Measurements from ENCODE around the gene CYTH4. TPM values are rescaled to one million over a fixed set of nuclear protein-coding genes. Genes with fewer than 3 reads are reported as not detected.

The CYTH4 gene, protein sequence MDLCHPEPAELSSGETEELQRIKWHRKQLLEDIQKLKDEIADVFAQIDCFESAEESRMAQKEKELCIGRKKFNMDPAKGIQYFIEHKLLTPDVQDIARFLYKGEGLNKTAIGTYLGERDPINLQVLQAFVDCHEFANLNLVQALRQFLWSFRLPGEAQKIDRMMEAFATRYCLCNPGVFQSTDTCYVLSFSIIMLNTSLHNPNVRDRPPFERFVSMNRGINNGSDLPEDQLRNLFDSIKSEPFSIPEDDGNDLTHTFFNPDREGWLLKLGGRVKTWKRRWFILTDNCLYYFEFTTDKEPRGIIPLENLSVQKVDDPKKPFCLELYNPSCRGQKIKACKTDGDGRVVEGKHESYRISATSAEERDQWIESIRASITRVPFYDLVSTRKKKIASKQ
- total RNA-seq: 10 to 100 TPM; 16.3 to 16.4 TPM

- ChIA-PET POLR2A (interaction anchor here (0.6 to 1.5 kb wide), 2 partner anchors 20 to 39 kb away, joined by 3 to 4 read pairs; no protein-coding TSS in a partner anchor), CTCF (interaction anchor here (1.1 to 2.4 kb wide), 2 partner anchors 9 to 11 kb away, joined by 3 to 7 read pairs; no protein-coding TSS in a partner anchor)
Measured at GRCh38 chr22:37282385-37282677, at the start of gene CYTH4. CYTH4 (plus strand) TSS chr22:37282508; CDS start chr22:37282570, 62 bp downstream.

GRCh38 chr22:37233371-37233750, 48.9 kb upstream of the CYTH4 start:
- CTCF ChIA-PET: interaction anchor here (1.2 to 6.8 kb wide), 3 partner anchors 10 to 34 kb away, joined by 3 to 74 read pairs (median 5); partner anchors contain the start of gene RAC2

GRCh38 chr22:37233751-37234631, 48.3 kb upstream of the CYTH4 start:
- ChIA-PET CTCF (interaction anchor here (1.2 to 6.8 kb wide), 3 partner anchors 9 to 35 kb away, joined by 3 to 74 read pairs (median 5); partner anchors contain the start of gene RAC2), POLR2A (interaction anchor here (0.8 to 6.3 kb wide), 3 partner anchors 7 to 43 kb away, joined by 4 to 142 read pairs (median 4); partner anchors contain the start of gene RAC2)

More at GRCh38 chr22:37233371-37233750, 48.9 kb upstream of the CYTH4 start:
- POLR2A ChIA-PET: interaction anchor here (0.6 to 6.3 kb wide), 3 partner anchors 8 to 705 kb away, joined by 3 to 142 read pairs (median 4); partner anchors contain the start of gene RAC2

GRCh38 chr22:37234736-37235711, 47.3 kb upstream of the CYTH4 start:
- ChIA-PET CTCF (interaction anchor here (1.2 to 6.8 kb wide), 3 partner anchors 8 to 36 kb away, joined by 3 to 74 read pairs (median 5); partner anchors contain the start of gene RAC2), POLR2A (interaction anchor here (1.2 kb wide), 1 partner anchor 9 kb away, joined by 4 read pairs; no protein-coding TSS in a partner anchor)

GRCh38 chr22:37235897-37236607, 46.3 kb upstream of the CYTH4 start:
- ChIA-PET POLR2A (no interaction called here), CTCF (interaction anchor here (1.0 kb wide), 1 partner anchor 25 kb away, joined by 3 read pairs; no protein-coding TSS in a partner anchor)

DNA sequence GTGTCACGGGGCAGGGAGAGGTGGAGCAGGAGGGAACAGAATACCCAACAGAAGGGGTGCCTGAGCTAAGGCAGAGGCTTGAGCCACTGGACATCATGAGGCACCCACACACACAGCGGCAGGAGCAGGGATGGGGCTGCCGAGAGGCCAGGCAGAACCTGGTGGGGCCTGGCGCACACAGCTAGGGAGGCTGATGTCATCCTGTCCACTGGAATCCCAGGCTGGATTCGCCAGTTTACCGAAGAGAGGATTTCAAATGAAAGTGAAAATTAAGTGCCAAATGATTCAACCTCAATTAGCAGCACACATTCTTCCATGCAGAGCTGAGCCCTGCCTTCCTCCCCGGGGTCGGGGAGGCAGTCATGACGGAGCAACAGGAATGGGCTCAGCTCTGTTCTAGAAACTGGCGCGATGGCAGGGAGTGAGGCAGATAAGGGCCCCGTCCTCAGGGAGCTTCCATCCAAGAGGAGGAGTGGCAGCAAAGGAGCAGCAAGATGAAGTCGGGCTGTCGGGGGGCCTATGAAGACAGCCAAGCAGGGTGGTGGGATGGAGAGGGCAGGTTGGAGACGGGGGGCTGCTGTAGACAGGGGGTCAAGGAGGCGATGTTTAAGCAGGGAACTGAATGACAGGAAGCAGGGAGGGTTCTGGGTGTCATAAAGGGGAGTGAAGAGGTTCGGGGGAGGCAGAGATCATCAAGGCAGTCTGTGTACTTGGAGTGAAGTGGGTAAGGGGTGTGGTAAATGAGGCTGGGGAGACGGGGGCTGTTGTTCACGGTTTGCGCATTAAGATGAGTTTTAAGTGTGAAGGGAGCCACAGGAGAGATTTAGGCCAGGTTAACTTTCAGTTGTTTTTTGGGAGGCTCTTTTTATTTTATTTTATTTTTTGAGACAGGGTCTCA, 44.7 kb upstream of the CYTH4 start:
- POLR2A ChIA-PET: interaction anchor here (1.0 to 8.6 kb wide), 4 partner anchors 7 to 38 kb away, joined by 3 to 142 read pairs (median 8); no protein-coding TSS in a partner anchor
- CTCF ChIA-PET: interaction anchor here (1.5 kb wide), 1 partner anchor 23 kb away, joined by 5 read pairs; no protein-coding TSS in a partner anchor

- POLR2A ChIA-PET: interaction anchor here (0.6 to 8.6 kb wide), 6 partner anchors 9 to 463 kb away, joined by 3 to 142 read pairs (median 4); partner anchors contain the start of gene KCTD17
- CTCF ChIA-PET: interaction anchor here (1.2 to 6.8 kb wide), 6 partner anchors 8 to 54 kb away, joined by 3 to 74 read pairs (median 6); no protein-coding TSS in a partner anchor
Measured at GRCh38 chr22:37239336-37240239, 42.7 kb upstream of the CYTH4 start.

DNA sequence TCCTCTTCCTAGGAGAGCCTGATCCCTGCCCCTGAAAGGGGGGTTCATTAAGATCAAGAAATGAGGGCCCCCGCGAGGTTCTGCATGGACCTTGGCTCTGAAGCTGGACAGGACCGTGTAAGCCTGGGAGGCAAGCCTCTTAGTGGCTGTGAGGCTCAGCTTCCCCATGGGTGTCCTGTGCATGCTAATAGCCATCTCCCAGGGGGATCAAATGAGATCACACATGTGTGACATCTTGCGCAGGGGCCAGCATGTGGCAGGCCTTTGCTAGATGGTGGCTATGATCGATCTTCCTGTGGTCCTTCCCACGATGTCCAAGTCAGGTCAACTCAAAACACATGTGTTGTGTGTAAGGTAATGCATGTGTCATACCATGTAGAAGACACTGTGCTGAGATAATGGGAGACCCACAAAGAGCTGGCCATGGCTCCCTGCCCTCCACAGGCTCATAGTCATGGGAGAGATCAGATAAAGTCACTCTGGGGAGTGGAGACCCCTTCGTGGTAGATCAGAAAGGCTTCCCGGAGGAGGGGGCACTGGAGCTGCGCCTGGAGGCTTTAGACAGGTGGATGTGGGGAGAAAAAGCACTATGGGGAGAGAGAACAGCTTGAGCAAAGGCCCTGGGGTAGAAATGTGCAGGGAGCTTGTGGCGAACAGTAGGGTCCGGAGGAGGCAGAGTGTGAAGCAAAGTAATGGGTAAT, 41.9 kb upstream of the CYTH4 start:
- ChIA-PET CTCF (interaction anchor here (1.3 to 6.8 kb wide), 5 partner anchors 9 to 60 kb away, joined by 3 to 74 read pairs (median 6); no protein-coding TSS in a partner anchor), POLR2A (interaction anchor here (0.9 to 8.6 kb wide), 5 partner anchors 10 to 189 kb away, joined by 3 to 142 read pairs (median 4); partner anchors contain the start of gene KCTD17)

- ChIA-PET CTCF (interaction anchor here (1.3 to 6.8 kb wide), 5 partner anchors 10 to 59 kb away, joined by 3 to 74 read pairs (median 6); no protein-coding TSS in a partner anchor), POLR2A (interaction anchor here (0.9 to 8.6 kb wide), 3 partner anchors 10 to 91 kb away, joined by 4 to 142 read pairs (median 4); no protein-coding TSS in a partner anchor)
Measured at GRCh38 chr22:37240941-37241320, 41.4 kb upstream of the CYTH4 start.

DNA sequence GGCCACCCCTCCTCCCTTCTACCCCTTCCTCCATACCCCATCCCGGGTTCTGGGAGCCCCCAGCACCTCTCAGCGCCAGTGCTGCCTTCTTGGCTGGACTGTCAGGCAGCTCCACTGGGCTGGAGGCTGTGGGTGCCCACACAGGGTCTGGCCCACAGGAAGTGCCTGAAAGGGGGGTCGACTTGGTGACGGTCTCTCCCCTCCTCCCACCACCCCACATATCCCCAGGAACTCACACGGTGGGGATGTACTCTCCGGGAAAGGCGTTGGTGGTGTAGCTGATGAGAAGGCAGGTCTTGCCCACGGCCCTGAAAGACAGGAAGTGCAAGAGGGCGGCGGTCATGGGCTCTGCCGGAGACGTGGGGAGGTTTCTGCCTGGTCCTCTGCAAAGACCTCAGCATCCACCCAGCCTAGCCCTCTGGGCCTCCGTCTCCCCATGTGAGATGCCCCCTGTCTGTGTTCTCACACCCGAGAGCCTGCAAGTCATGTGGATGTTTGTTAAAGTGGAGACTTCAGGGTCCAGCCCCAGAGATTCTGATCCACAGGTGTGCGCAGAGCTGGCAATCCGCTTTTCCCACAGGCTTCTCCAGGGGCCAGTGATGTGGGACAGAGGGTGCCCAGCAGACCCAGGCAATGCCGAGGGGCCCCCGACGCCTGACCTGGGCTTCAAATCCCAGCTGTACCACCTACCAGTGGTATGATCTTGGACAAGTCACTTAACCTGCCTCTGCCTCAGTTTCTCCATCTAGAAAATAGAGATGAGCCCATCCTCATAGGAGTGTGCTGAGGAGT, 40.8 kb upstream of the CYTH4 start:
- ChIA-PET POLR2A (interaction anchor here (0.6 to 8.6 kb wide), 10 partner anchors 11 to 162 kb away, joined by 3 to 142 read pairs (median 6); no protein-coding TSS in a partner anchor), CTCF (interaction anchor here (0.9 to 6.8 kb wide), 8 partner anchors 10 to 119 kb away, joined by 3 to 74 read pairs (median 12); no protein-coding TSS in a partner anchor)

- POLR2A ChIA-PET: interaction anchor here (0.6 to 8.6 kb wide), 10 partner anchors 12 to 163 kb away, joined by 3 to 142 read pairs (median 6); no protein-coding TSS in a partner anchor
- CTCF ChIA-PET: interaction anchor here (0.6 to 6.8 kb wide), 9 partner anchors 11 to 164 kb away, joined by 3 to 74 read pairs (median 5); no protein-coding TSS in a partner anchor
Measured at GRCh38 chr22:37242395-37242918, 39.9 kb upstream of the CYTH4 start.

DNA sequence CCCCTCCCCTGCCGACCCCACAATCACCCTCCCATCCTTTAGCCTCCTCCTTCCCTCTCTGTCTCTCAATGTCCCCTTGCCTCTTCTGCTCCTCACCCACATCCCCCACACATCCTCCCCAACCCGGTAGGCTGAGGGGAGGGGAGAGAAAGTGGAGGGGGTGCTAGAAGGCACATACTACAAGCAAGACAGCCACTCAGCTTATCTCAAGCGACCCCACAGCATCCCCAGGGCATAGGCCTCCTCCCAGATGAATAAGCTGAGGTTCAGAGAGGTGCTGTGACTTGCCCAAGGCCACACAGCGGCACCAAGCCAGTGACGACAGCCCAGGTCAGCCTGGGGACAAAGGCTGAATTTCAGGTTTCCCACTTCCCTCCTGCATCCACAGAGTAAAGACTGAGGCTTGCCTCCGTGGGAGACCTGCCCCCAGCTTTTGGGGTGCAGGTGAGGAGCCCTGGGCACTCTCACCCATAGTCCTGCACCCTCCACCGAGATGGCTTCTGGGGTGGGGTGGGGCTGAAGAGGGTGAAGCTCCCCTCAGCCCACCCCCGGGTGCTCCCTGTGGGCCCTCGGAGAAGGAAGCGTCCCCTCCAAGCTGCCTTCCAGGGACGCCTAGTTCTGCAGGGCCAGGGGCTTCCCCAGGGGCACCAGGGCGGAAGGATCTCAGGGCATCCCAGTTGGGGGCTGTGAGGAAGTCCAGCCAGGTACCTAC, 38.8 kb upstream of the CYTH4 start:
- CTCF ChIA-PET: interaction anchor here (0.5 to 6.8 kb wide), 10 partner anchors 10 to 349 kb away, joined by 3 to 74 read pairs (median 6); no protein-coding TSS in a partner anchor

More for the DNA sequence above, 38.8 kb upstream of the CYTH4 start:
- POLR2A ChIA-PET: interaction anchor here (0.6 to 8.6 kb wide), 15 partner anchors 9 to 467 kb away, joined by 3 to 142 read pairs (median 4); partner anchors contain the start of genes CYTH4 and IFT27
